PC-9 (cell line): ENCODE data around the gene TMEM53.

ENCODE experiments used
- EZH2 ChIP-seq: fragments of 200-600 bp; sonication (generic); IDR thresholded peaks from 2 replicates; pipeline ENCODE4 v1.8.0; 2017; ENCODE audit warnings: antibody characterized with exemption, low read depth
- TF ChIP-seq, protein P1 (sequence below): fragments of 200-600 bp; sonication (generic); conservative IDR thresholded peaks from 2 replicates; pipeline ENCODE4 v1.6.1; 2017; ENCODE audit warnings: mixed run types, antibody characterized with exemption, mild to moderate bottlenecking, moderate library complexity

DNA sequence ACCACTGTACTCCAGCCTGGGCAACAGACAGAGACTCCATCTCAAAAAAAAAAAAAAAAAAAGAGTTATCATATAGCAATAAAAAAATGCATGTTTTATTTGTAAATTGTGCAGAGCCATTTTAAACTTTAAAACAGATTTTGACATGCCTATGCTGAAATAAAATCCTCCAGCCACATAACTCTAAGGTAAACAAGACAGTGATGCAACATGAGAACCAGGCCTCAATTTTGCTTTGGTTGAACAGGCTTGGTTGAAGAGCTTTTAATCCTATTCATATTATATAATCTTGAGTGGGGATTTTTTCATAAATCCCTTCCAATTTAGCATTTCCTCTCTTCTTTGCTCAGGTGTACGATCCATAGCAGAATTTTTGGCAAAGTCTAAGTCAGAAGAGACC lies 26.3 kb upstream of the TMEM53 start:
- TF ChIP-seq, protein P1, sequence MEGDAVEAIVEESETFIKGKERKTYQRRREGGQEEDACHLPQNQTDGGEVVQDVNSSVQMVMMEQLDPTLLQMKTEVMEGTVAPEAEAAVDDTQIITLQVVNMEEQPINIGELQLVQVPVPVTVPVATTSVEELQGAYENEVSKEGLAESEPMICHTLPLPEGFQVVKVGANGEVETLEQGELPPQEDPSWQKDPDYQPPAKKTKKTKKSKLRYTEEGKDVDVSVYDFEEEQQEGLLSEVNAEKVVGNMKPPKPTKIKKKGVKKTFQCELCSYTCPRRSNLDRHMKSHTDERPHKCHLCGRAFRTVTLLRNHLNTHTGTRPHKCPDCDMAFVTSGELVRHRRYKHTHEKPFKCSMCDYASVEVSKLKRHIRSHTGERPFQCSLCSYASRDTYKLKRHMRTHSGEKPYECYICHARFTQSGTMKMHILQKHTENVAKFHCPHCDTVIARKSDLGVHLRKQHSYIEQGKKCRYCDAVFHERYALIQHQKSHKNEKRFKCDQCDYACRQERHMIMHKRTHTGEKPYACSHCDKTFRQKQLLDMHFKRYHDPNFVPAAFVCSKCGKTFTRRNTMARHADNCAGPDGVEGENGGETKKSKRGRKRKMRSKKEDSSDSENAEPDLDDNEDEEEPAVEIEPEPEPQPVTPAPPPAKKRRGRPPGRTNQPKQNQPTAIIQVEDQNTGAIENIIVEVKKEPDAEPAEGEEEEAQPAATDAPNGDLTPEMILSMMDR, result no peak
- TF ChIP-seq EZH2, result no peak
